ENCODE data around the gene ETV2. TPM values are rescaled to one million over a fixed set of nuclear protein-coding genes. Genes with fewer than 3 reads are reported as not detected.
"Not testable (repeated sequence)": the region's sequence is repeated elsewhere in the genome, so short reads cannot be mapped to it uniquely, and the experiment has no call there.

The ETV2 gene
- total RNA-seq, 1 experiment from 2014 or later = 1.4 TPM

DNA sequence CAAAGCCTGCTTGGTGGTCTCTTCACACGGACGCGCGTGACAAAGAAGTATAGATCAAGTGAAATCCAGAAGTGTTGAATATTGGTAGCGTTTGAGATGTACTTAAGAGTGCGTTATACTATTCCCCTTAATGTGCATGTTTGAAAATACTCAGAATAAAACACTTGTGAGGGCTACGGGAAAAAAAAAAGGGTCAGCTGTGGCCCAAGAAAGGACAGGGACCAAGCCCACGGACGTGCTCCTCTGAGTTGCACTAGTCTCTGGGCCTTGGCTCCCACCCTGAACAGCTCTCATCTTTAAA is 13.3 kb upstream of the ETV2 start:
- no peak for DNase-seq (ENCODE audit: low spot score)

DNA sequence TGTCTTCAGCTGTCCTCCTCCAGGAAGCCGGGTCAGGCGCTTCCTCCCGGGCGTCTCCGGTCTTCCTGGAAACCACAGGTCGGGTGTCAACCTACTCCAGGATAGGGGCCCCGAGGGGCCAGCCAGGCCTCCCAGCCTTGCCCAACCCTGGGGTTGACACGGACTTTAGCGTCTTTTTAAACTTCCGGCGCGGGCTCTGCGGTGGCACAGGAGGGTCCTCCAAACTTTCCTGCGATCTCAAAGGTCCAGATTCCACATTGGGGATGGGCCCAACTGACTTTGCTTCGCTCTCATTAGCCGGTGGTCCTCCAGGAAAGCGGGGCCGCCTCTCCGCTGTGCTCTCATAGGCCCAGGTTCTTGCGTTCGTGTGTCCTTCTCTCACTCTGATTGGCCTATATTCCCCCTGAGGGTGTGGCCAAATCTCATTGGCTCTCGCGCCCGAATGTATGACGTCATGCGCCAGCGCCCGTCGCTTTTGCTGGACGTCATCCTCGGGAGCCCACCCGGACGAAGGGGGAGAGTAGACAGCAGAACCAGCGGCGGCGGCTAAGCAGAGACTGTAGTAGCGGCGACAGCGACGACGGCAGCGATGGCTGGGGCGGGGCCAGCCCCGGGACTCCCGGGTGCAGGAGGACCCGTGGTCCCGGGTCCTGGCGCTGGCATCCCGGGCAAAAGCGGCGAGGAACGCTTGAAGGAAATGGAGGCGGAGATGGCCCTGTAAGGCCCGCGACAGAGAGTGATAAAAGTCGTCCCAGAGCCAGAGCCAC is 12.8 kb upstream of the ETV2 start, which contains the start of gene RBM42:
RBM42 (plus strand) TSS at position 472 of the 767 bp plus-strand sequence; CDS start at position 590, 118 bp downstream.
- peak; percentile 99 for DNase-seq (ENCODE audit: low spot score)

DNA sequence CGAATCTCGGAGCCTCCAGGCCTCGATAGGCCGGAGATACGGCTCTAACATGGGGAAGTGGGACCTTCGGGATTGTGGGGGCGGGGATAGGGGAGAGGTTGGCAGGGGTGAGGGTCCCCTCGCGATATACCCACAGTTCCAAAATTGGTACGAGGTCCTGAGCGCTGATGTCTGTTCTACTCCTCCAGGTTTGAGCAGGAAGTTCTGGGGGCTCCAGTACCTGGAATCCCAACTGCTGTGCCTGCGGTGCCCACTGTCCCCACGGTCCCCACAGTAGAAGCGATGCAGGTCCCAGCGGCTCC is 12.3 kb upstream of the ETV2 start:
- no peak for DNase-seq (ENCODE audit: low spot score)

DNA sequence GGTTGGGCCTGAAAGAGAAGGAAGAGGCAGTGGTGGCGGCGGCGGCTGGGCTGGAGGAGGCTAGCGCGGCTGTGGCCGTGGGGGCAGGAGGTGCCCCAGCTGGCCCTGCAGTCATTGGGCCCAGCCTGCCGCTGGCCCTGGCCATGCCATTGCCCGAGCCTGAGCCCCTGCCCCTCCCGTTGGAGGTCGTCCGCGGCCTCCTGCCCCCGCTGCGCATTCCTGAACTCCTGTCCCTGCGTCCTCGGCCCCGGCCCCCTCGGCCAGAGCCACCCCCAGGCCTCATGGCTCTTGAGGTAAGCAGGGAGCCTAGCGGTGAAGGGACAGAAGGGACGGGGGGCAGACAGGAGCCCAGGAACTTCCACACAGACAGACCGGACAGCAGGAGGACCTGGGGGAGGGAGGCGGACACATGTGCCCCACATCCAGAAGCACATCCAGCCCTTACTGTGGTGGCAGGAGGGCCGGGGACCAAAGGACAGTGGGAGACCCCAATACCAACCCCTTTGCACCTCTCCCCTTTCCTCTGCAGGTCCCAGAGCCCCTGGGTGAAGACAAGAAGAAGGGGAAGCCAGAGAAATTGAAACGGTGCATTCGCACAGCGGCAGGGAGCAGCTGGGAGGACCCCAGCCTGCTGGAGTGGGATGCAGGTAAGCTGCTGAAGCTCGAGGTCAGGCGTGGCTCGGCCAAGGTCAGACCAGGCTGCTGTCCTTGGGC is 7.7 kb upstream of the ETV2 start:
- no peak for DNase-seq (ENCODE audit: low spot score)

DNA sequence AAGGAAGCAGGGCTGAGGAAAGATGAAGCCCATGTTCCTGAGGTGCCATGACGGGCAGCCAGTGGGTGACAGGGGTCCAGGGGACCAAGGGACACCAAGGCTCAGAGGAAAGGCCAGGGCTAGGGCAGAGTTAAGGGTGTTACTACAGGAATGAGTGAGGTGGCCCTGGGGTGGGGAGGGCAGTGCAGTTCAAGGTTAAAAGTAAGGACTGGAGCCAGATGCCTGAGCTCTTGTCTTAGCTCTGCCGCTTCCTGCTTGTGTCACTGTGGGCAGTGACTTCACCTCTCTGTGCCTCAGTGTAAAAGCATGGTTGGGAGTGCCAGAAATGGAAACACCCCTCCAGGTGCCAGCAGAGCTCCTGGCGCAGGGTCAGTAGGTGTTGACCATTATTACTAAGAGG is 4.9 kb upstream of the ETV2 start:
- DNase-seq (ENCODE audit: low spot score) = no peak

DNA sequence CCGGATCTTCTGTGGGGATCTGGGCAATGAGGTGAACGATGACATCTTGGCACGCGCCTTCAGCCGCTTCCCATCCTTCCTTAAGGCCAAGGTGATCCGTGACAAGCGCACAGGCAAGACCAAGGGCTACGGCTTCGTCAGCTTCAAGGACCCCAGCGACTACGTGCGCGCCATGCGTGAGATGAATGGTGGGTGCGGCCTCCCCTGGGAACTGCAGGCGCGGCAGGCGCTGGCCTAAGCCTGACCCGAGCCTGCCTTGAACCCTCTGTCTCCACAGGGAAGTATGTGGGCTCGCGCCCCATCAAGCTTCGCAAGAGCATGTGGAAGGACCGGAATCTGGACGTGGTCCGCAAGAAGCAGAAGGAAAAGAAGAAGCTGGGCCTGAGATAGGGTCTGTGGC is 4.4 kb upstream of the ETV2 start:
- DNase-seq (ENCODE audit: low spot score) = no peak

DNA sequence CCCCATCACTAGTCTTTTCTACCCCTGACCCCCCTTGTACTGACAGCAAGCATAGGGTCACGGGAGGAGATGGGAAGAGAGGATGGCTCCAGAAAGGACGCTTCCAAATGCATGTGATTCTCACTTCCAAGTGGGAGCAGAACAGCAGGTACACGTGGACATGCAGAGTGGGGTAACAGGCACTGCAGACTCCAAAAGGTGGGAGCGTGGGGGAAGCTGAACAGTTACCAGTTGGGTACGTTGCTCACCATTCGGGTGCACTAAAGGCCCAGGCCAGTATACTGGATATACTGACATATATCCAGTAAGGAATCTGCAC is 2.3 kb upstream of the ETV2 start:
- no peak for DNase-seq (ENCODE audit: low spot score)

DNA sequence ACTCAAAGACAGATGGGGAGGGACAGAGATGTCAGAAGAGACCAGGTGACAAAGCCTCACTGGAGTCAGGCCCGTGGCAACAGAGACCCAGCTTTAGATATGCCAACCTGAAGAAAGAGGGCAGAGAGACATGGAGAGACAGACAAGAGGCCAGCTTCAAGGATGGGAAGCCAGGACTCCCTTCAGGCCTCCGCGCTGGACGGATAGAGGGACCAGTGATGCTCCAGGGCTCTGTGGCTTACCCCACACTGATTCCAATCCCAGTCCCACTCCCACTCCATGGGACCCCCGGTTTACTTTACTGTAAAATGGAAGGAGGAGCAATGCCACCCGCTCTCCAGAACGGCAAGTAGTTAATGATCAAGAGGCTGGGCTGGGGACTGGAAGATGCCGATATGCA is 1.7 kb upstream of the ETV2 start:
- no peak for DNase-seq (ENCODE audit: low spot score)

DNA sequence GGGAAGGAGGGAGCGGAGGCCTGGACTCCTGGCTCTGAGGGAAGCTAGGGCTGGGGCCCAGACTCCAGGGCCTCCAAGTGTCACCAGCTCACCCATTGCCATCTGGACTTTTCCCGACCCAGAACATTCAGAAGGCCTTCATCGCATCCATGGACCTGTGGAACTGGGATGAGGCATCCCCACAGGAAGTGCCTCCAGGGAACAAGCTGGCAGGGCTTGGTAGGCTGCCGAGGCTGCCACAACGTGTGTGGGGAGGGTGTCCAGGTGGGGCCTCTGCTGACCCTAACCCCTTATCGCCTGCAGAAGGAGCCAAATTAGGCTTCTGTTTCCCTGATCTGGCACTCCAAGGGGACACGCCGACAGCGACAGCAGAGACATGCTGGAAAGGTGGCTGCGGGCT is 767 bp downstream of the ETV2 start:
- DNase-seq (ENCODE audit: low spot score) = no peak

DNA sequence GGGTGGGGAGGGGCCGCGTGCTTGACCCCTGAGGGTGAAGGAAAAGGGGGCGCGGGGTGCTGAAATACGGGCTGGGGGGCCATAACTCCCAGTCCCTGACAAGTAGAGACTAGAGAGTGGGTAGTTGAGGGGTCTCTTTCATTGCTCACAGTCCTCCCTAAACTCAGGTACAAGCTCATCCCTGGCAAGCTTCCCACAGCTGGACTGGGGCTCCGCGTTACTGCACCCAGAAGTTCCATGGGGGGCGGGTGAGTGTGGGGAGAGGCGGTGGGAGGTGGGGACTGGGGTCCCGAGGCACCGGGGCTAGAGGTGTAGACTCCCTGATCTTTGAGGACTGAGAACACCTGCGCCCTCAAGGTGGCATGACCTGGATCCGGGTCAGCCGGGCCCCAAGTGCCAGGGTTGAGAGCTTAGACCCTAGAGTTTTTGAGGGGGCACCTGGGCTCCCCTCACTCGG is 1.3 kb downstream of the ETV2 start:
- DNase-seq (ENCODE audit: low spot score) = no peak

DNA sequence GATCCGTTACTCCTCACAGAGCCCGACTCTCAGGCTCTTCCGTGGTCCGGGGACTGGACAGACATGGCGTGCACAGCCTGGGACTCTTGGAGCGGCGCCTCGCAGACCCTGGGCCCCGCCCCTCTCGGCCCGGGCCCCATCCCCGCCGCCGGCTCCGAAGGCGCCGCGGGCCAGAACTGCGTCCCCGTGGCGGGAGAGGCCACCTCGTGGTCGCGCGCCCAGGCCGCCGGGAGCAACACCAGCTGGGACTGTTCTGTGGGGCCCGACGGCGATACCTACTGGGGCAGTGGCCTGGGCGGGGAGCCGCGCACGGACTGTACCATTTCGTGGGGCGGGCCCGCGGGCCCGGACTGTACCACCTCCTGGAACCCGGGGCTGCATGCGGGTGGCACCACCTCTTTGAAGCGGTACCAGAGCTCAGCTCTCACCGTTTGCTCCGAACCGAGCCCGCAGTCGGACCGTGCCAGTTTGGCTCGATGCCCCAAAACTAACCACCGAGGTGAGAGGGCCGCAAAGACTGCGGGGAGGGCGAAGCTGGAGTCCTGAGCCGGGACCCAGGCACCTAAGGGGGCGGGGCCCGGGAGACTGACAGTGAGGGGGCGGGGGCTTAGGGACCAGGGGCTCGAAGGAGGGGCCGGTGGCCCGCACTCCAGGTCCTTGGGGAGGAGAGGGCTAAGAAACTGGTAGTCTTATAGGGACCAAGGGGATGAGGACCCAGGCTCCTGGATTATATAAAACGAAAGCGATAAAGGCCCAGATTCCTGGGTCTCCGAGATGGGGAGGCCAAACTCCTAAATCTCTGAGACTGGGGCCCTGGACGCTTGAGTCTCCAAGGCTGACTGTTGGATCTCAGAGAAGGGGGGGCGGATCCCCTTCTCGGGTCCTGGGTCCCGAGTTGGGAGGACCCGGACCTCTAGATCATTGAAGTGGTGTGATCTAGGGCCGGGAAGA is 2.0 kb downstream of the ETV2 start:
- peak; percentile 59 for DNase-seq (ENCODE audit: low spot score)

DNA sequence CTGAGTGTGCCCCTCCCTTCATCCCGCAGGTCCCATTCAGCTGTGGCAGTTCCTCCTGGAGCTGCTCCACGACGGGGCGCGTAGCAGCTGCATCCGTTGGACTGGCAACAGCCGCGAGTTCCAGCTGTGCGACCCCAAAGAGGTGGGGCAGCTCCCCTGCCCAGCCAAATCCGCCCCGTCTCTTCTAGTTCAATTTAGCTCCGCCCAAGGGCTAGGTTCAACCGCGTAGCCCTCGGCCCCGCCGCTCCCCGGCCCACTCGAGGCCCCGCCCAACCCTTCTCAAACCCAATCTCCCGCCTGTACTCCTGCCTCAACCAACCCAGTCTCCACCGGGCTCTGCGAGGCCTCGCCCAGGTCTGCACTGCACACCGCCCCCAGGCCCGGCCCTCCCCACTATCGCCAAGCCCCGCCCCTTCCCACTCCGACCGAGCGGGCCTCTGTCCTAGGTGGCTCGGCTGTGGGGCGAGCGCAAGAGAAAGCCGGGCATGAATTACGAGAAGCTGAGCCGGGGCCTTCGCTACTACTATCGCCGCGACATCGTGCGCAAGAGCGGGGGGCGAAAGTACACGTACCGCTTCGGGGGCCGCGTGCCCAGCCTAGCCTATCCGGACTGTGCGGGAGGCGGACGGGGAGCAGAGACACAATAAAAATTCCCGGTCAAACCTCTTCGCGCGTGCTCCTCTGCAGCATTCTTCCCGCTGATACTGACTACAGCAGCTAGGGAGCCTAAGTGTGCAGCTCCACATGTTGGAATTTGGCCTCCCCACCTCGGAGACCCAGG is 2.9 kb downstream of the ETV2 start:
- DNase-seq (ENCODE audit: low spot score) = peak; percentile 26

DNA sequence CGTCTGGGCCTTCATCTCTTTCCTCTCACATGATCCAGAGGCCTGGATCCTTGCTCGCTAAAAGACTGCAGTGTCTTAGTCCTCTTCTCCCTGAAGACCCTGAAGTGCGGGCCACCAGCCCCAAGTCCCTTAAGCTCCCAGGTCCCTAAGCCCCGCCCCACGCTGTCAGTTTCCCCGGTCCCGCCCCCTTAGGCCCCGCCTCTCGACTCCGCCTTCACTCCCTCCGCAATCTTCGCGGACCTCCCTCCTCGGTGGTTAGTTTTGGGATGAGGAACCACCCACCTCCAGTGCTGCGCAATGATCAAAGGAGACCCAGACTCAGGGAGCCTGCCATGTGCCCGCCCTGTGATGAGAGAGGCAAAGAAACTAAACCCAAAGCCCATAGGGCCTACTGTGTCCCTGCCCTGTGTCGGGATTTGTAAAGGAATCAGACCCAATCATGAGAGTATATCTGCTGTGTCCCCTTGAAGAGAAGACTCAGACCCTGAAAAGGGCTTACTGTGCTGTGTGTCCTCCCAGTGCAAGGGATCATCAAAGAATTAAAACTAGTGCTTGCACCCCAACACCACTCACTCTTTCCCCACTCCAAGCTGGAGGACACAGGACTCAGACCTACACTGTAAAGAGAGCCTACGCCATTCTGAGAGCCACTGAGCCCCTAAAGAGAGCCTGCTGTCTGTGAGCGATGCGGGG is 3.6 kb downstream of the ETV2 start:
- DNase-seq (ENCODE audit: low spot score) = no peak

DNA sequence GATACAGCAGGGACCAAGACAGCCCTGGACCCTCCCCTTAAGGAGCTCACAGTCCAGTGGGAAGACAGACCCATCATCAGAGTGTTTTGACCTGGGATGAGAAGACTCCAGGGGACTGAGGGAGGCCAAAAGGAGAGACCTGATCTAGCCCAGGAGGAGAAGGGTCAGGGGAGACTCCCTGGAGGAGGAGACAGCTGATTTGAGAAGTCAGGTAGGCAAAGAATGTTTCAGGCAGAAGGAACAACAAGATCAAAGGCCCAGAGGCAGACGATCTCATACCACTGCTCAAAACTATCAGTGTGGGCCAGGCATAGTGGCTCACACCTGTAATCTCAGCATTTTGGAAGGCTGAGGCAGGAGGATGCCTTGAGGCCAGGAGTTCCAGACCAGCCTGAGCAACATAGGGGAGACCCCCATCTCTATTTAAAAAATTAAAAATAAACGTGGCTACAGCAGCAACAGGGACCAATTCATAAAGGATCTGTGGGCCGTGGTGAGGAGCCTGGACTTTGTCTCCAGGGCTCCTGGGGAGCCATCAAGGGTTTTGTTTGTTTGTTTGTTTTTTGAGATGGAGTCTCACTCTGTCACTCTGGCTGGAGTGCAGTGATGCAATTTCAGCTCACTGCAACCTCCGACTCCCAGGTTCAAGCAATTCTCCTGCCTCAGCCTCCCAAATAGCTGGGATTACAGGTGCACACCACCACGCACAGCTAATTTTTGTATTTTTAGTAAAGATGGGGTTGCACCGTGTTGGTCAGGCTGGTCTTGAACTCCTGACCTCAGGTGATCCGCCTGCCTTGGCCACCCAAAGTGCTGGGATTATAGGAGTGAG is 4.4 kb downstream of the ETV2 start:
- no peak for DNase-seq (ENCODE audit: low spot score)

DNA sequence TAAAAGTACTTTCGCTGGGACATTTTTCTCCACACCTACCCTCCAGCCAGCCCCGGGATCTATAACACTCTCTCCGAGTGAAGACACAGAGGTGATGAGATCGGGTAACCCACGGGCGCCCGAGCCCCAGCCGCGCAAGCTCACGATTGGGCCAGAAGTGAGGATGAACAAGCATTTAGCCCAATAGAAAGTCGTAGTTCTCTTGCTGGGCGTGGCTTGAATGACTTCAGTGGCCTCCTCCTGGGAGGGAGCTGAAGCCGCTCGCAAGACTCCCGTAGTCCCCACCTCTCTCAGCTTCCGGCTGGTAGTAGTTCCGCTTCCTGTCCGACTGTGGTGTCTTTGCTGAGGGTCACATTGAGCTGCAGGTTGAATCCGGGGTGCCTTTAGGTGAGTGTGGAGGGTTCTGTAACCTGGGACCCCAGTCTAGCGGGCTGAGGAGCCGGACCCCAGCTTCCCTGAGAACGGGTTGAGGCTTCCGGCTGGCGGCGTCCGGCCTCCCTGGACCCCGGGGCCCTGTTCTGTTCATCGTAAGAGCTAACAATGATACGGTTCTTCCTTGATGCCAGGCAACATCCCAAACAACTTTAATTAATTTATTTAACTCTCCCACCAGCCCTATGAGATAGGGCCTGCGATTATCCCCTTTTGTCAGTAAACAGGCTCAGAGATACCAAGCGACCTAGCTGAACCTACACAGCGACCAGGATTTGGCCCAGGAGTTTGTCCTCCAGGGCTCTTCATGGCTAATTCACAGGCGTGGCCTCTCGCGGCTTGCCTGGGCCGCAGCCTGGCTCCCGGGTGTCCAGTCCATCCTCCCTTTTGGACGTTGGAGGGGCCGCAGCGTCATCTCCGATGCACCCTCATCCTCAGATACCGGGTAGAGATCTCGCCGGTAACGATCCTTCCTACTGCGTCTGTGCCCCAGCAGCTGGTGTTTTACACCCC is 6.7 kb downstream of the ETV2 start, which contains the start of gene COX6B1:
COX6B1 (plus strand) TSS at position 307 of the 945 bp plus-strand sequence. CDS start 2,921 bp downstream, outside the sequence.
- DNase-seq (ENCODE audit: low spot score) = peak; percentile 99

DNA sequence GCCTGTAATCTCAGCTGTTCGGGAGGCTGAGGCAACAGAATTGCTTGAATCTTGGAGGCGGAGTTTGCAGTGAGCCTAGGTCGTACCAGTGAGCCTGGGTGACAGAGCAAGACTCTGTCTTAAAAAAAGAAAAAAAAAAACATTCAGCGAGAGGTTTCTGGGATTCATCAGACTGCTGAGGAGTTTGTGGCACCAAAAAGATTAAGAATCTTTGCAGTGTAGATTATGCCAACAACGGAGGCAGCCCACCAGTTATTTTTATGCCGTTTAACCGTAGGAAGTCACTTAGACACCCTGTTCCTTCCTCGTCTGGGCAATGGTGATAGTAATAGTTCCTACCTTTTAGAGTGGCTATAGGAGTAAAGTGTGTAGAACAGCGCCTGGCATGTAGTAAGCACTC is 9.0 kb downstream of the ETV2 start:
- no peak for DNase-seq (ENCODE audit: low spot score)

DNA sequence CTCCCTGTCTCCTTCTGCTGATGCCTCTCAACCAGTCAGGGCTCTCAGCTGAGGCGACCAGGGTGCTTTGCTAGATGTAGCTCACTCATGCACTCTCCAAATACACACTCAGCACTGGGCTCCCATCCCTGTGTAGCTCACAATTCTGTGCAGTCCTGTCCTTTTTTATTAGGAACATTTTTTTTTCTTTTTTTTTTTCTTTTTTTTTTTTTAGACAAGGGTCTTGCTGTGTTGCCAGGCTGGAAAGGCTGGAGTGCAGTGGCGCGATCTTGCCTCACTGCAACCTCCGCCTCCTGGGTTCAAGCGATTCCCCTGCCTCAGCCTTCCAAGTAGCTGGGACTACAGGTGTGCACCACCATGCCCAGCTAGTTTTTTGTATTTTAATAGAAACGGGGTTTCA is 13.3 kb downstream of the ETV2 start:
- not testable (repeated sequence) for DNase-seq (ENCODE audit: low spot score)

DNA sequence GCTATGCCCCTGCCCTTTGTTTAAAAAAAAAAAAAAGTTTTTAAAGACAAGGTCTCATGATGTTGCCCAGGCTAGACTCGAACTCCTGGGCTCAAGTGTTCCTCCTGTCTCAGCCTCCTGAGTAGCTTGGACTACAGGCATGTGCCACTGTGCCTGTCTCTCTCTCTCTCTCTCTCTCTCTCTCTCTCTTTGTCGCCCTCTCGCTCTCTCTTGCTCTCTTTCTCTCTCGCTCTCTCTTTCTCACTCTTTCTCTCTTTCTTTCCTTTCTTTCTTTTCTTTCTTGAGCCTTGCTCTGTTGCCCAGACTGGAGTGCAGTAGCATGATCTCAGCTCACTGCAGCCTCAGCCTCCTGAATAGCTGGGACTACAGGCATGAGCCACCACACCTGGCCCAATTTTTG is 14.1 kb downstream of the ETV2 start:
- no peak for DNase-seq (ENCODE audit: low spot score)

DNA sequence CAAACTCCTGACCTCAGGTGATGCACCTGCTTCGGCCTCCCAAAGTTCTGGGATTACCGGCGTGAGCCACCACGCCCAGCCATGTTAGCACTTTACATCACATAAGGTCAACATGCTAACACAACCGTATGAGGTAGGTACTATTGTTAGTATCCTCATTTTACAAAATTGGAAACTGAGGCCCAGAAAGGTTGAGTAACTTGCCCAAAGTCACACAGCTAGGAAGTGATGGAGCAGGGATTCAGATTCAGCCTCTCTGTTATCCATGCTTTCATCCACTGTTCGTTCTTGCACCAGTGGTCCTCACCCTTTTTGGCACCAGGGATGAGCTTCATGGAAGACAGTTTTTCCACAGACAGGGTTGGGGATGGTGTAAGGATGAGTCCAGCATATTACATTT is 15.2 kb downstream of the ETV2 start:
- no peak for DNase-seq (ENCODE audit: low spot score)

Data from A172 (cell line).